Activated effector memory CD4-positive, alpha-beta T cell treated with Interleukin-2 at 50 U/mL for 16 hours (primary cell): ENCODE data around the gene VPS18.

Experiments
- DNase-seq: peaks from one replicate; pipeline ENCODE4 v3.0.0-alpha.2; 2020

VPS18 gene

GRCh38 chr15:40925495-40925862 lies 31.2 kb downstream of the VPS18 start:
- no peak for DNase-seq

- no peak for DNase-seq
Measured at GRCh38 chr15:40925863-40926658, 31.8 kb downstream of the VPS18 start.

- DNase-seq, result no peak
Measured at GRCh38 chr15:40926659-40927494, 32.6 kb downstream of the VPS18 start.

GRCh38 chr15:40927495-40927872 lies 33.2 kb downstream of the VPS18 start:
- no peak for DNase-seq

GRCh38 chr15:40927873-40928806 lies 33.9 kb downstream of the VPS18 start:
- DNase-seq, result no peak

- DNase-seq, result no peak
Measured at GRCh38 chr15:40928821-40929659, 34.8 kb downstream of the VPS18 start, which contains the start of gene DLL4. DLL4 (plus strand) TSS chr15:40929340; CDS start chr15:40929669, 329 bp downstream.

GRCh38 chr15:40929660-40930429 lies 35.6 kb downstream of the VPS18 start:
- DNase-seq, result no peak

GRCh38 chr15:40930430-40931299 lies 36.4 kb downstream of the VPS18 start:
- no peak for DNase-seq

GRCh38 chr15:40931300-40932142 lies 37.3 kb downstream of the VPS18 start:
- no peak for DNase-seq

GRCh38 chr15:40932156-40932555 lies 37.9 kb downstream of the VPS18 start:
- no peak for DNase-seq

GRCh38 chr15:40932649-40933516 lies 38.6 kb downstream of the VPS18 start:
- no peak for DNase-seq

GRCh38 chr15:40933517-40933902 lies 39.3 kb downstream of the VPS18 start:
- DNase-seq, result no peak

- no peak for DNase-seq
Measured at GRCh38 chr15:40934457-40934856, 40.2 kb downstream of the VPS18 start.

- no peak for DNase-seq
Measured at GRCh38 chr15:40936234-40936708, 42.0 kb downstream of the VPS18 start.

- DNase-seq, result no peak
Measured at GRCh38 chr15:40936709-40937666, 42.7 kb downstream of the VPS18 start.

- no peak for DNase-seq
Measured at GRCh38 chr15:40937762-40938535, 43.7 kb downstream of the VPS18 start.
